Tibial nerve (tissue), 4 donors: ENCODE data around the gene HABP2. TPM values are rescaled to one million over a fixed set of nuclear protein-coding genes. Genes with fewer than 3 reads are reported as not detected.

ENCODE experiments used
- DNase-seq, 2 donors: peaks; one replicate each; pipeline ENCODE4 v3.0.0-alpha.2; 2019; ENCODE audit warnings: low spot score in 2 of 2
- H3K27ac ChIP-seq, 4 donors: fragments of 200-600 bp; sonication (generic) in 3 of 4; one replicate each; pipeline ENCODE4 v1.5.1; 2017 to 2019; ENCODE audit warnings: mild to moderate bottlenecking in 1 of 4
- H3K27me3 ChIP-seq, 2 donors: fragments of 200-600 bp; sonication (generic) in 1 of 2; one replicate each; pipeline versions ENCODE4 v1.5.1 to v1.6.0; 2017 to 2019
- H3K36me3 ChIP-seq, 3 donors: fragments of 200-600 bp; sonication (generic); one replicate each; pipeline ENCODE4 v1.5.1; 2018 to 2019
- H3K4me1 ChIP-seq, 4 donors: fragments of 200-600 bp; sonication (generic) in 3 of 4; one replicate each; pipeline ENCODE4 v1.5.1; 2017 to 2019
- H3K4me3 ChIP-seq, 4 donors: fragments of 200-600 bp; sonication (generic) in 3 of 4; one replicate each; pipeline ENCODE4 v1.5.1; 2017 to 2019; ENCODE audit warnings: mild to moderate bottlenecking in 1 of 4, moderate library complexity in 1 of 4
- H3K9me3 ChIP-seq, 4 donors: fragments of 200-600 bp; sonication (generic) in 3 of 4; one replicate each; pipeline ENCODE4 v1.5.1; 2017 to 2019
- EP300 ChIP-seq, 2 donors: sonication (generic); formaldehyde crosslinking; IDR thresholded peaks; one replicate each; pipeline ENCODE4 v1.6.1; 2017; ENCODE audit warnings: antibody characterized with exemption in 2 of 2, mild to moderate bottlenecking in 1 of 2
- POLR2A ChIP-seq, 2 donors: fragments of 450-650 bp; IDR thresholded peaks; one replicate each; pipeline ENCODE4 v1.6.1; 2017; ENCODE audit warnings: antibody characterized with exemption in 2 of 2, mild to moderate bottlenecking in 2 of 2, moderate library complexity in 2 of 2
- WGBS, 2 donors: methylation state at CpG; one replicate each; pipeline ENCODE4 v1.1.5; 2018; 5-methylcytosine and 5-hydroxymethylcytosine counted together
- total RNA-seq, 4 donors: library from RNA; depleted of rRNA; stranded (reverse); fragments of >200 nt; gene quantifications; one replicate each; pipeline ENCODE4 v1.1.0, GENCODE V29; 2016
- TF ChIP-seq, protein P1 (sequence below), 5 experiments: fragments of 200-600 bp in 3 of 5; fragments of 450-650 bp in 2 of 5; sonication (generic) in 3 of 5; IDR thresholded peaks; one replicate each; pipeline ENCODE4 v1.5.1; 2016 to 2019; ENCODE audit warnings: antibody characterized with exemption in 5 of 5, mild to moderate bottlenecking in 3 of 5, moderate library complexity in 2 of 5

HABP2 gene
- total RNA-seq, 4 donors from 2014 or later = not detected

DNA sequence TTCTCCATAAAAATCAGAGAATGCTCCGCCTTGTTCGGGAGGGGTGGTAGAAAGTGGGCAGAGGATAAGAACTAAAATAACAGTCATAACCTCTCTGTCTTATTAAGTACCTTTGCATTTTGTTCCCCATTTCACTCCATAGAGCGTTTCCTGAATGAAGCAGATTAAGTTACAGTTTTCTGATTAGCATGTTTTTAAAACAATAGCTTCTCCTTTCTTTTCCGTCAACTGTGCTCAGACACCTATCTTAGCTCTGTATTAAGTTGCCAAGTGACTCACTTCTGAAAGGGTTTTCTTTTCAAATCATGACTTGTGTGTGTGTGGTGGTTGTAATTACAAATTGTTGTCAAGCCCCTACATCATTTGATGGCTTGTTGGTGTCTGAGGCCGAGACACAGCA is 1.4 kb downstream of the HABP2 start:
- no peak for DNase-seq
- WGBS, 2 donors = 66 to 71% methylated on average over 5 of the region's 5 CpGs
- no peak overlapping the region for H3K4me3 ChIP-seq
- no peaks in the 10 kb centered on the region for H3K9me3 ChIP-seq
- peaks cover 0 to 15% (median 0%) of the 10 kb centered on the region in 4 donors for H3K4me1 ChIP-seq
- TF ChIP-seq POLR2A (IDR thresholded peaks at IDR 0.05) = no peak
- TF ChIP-seq, protein P1, sequence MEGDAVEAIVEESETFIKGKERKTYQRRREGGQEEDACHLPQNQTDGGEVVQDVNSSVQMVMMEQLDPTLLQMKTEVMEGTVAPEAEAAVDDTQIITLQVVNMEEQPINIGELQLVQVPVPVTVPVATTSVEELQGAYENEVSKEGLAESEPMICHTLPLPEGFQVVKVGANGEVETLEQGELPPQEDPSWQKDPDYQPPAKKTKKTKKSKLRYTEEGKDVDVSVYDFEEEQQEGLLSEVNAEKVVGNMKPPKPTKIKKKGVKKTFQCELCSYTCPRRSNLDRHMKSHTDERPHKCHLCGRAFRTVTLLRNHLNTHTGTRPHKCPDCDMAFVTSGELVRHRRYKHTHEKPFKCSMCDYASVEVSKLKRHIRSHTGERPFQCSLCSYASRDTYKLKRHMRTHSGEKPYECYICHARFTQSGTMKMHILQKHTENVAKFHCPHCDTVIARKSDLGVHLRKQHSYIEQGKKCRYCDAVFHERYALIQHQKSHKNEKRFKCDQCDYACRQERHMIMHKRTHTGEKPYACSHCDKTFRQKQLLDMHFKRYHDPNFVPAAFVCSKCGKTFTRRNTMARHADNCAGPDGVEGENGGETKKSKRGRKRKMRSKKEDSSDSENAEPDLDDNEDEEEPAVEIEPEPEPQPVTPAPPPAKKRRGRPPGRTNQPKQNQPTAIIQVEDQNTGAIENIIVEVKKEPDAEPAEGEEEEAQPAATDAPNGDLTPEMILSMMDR (IDR thresholded peaks at IDR 0.05) = no peak
- no peak for TF ChIP-seq EP300 (IDR thresholded peaks at IDR 0.05)
- H3K36me3 ChIP-seq = no peaks in the 10 kb centered on the region
- H3K27ac ChIP-seq = no peak overlapping the region
- no peaks in the 10 kb centered on the region for H3K27me3 ChIP-seq

DNA sequence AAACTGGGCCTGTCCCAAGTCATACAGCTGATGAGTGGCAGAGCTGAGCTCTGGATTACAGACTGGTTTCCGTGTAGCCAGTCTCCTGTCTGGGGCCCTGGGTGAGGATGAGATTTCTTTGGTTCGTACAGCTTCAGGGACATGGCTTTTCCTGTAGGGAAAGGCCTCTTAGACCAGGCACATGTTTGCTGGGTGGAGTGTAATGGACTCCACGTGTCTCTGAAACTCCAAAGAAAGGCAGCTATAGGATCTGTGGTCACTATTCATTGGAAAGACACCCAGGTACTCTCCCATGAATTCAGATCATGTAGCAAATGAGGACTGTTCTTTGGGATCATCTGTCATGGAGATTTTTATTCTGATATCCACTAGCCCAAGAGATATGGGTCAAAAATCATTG is 2.4 kb downstream of the HABP2 start:
- no peak overlapping the region for H3K4me3 ChIP-seq
- H3K4me1 ChIP-seq = peaks cover 0 to 15% (median 0%) of the 10 kb centered on the region in 4 donors
- no peak for DNase-seq
- 82 to 91% methylated on average over 3 of the region's 3 CpGs for WGBS, 2 donors
- no peaks in the 10 kb centered on the region for H3K36me3 ChIP-seq
- no peak for TF ChIP-seq EP300 (IDR thresholded peaks at IDR 0.05)
- TF ChIP-seq POLR2A (IDR thresholded peaks at IDR 0.05) = no peak
- TF ChIP-seq, protein P1 (IDR thresholded peaks at IDR 0.05) = no peak
- H3K9me3 ChIP-seq = no peaks in the 10 kb centered on the region
- no peaks in the 10 kb centered on the region for H3K27me3 ChIP-seq
- no peak overlapping the region for H3K27ac ChIP-seq

DNA sequence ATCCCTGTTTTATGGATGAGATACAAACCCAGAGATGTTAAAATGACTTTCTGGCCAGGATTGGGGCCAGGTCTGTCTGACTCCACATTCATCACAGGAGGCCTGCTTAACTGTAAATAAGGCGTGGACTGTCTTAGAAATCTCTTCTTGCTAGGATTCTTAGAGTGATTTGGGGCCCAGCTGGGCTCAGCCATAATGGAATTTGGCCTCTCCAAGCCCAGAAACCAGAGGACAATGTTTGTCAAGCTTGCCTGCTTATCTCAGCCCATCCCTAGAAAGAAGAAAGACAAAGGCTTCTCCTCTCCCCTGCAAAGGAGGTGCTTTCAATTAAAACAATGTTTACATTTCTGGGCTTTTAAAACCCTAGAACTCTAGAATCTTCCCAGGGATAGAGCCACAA is 2.9 kb downstream of the HABP2 start:
- H3K4me3 ChIP-seq = no peak overlapping the region
- H3K4me1 ChIP-seq = peaks cover 0 to 15% (median 0%) of the 10 kb centered on the region in 4 donors
- H3K27me3 ChIP-seq = no peaks in the 10 kb centered on the region
- no peak overlapping the region for H3K27ac ChIP-seq
- H3K36me3 ChIP-seq = no peaks in the 10 kb centered on the region
- WGBS, 2 donors = 83 to 100% methylated on average over 1 of the region's 1 CpG
- no peak for DNase-seq
- no peaks in the 10 kb centered on the region for H3K9me3 ChIP-seq
- no peak for TF ChIP-seq POLR2A (IDR thresholded peaks at IDR 0.05)

DNA sequence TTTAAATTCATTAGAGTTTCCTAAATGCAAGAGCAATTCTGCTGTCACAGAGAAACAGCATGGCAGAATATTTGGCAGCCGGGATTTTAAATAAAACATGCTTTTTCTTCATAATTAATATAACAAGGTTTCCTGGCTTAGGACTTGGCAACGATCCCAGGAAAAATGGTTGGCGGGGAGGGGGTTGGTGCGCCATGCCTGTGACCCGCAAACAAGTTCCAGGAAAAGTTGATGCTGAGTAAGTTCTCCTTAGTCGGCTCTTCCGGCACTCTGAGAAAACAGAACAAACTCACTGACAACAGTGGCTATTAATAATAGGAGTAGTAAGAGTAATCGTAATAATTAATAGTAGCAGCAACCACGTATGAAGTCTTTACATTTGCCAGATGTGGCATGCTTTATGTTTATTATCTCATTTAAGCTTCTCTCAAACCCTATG is 4.6 kb downstream of the HABP2 start:
- H3K27ac ChIP-seq = no peak overlapping the region
- no peaks in the 10 kb centered on the region for H3K9me3 ChIP-seq
- WGBS, 2 donors = 9 to 19% methylated on average over 8 of the region's 9 CpGs
- no peak overlapping the region for H3K4me3 ChIP-seq
- H3K4me1 ChIP-seq = peaks cover 0 to 15% (median 0%) of the 10 kb centered on the region in 4 donors
- no peaks in the 10 kb centered on the region for H3K27me3 ChIP-seq
- peak in 1 of 2 donors; percentile 14 for TF ChIP-seq EP300 (IDR thresholded peaks at IDR 0.05)
- TF ChIP-seq, protein P1 (IDR thresholded peaks at IDR 0.05) = no peak
- TF ChIP-seq POLR2A (IDR thresholded peaks at IDR 0.05) = no peak
- no peak for DNase-seq
- H3K36me3 ChIP-seq = no peaks in the 10 kb centered on the region

GRCh38 chr10:113557903-113558321 is 5.1 kb downstream of the HABP2 start:
- Histone ChIP-seq H3K4me3 (peak overlapping the region in 1 of 4 donors; percentile 16), H3K27ac (no peak overlapping the region), H3K27me3 (no peaks in the 10 kb centered on the region), H3K36me3 (no peaks in the 10 kb centered on the region), H3K4me1 (peaks cover 0 to 16% (median 0%) of the 10 kb centered on the region in 4 donors), H3K9me3 (no peaks in the 10 kb centered on the region)
- 30 to 38% methylated on average over 9 of the region's 9 CpGs for WGBS, 2 donors
- TF ChIP-seq POLR2A (IDR thresholded peaks at IDR 0.05) = no peak
- TF ChIP-seq, protein P1 (IDR thresholded peaks at IDR 0.05) = no peak
- no peak for TF ChIP-seq EP300 (IDR thresholded peaks at IDR 0.05)
- DNase-seq = no peak

GRCh38 chr10:113560071-113560470 is 7.2 kb downstream of the HABP2 start:
- Histone ChIP-seq H3K4me3 (no peak overlapping the region), H3K4me1 (peaks cover 0 to 20% (median 0%) of the 10 kb centered on the region in 4 donors), H3K9me3 (no peaks in the 10 kb centered on the region), H3K36me3 (no peaks in the 10 kb centered on the region), H3K27me3 (no peaks in the 10 kb centered on the region), H3K27ac (no peak overlapping the region)
- 93 to 94% methylated on average over 5 of the region's 5 CpGs for WGBS, 2 donors
- DNase-seq = no peak
- no peak for TF ChIP-seq EP300 (IDR thresholded peaks at IDR 0.05)
- no peak for TF ChIP-seq POLR2A (IDR thresholded peaks at IDR 0.05)
- TF ChIP-seq, protein P1 (IDR thresholded peaks at IDR 0.05) = no peak
